Ovary (tissue), 1 donor: ENCODE data around the gene C14orf93.

Experiments
- EP300 ChIP-seq: sonication (generic); formaldehyde crosslinking; IDR thresholded peaks from one replicate; pipeline ENCODE4 v1.6.1; 2017; ENCODE audit warnings: antibody characterized with exemption
- POLR2A ChIP-seq: fragments of 450-650 bp; IDR thresholded peaks from one replicate; pipeline ENCODE4 v1.6.1; 2017; ENCODE audit warnings: antibody characterized with exemption, mild to moderate bottlenecking, moderate library complexity

DNA sequence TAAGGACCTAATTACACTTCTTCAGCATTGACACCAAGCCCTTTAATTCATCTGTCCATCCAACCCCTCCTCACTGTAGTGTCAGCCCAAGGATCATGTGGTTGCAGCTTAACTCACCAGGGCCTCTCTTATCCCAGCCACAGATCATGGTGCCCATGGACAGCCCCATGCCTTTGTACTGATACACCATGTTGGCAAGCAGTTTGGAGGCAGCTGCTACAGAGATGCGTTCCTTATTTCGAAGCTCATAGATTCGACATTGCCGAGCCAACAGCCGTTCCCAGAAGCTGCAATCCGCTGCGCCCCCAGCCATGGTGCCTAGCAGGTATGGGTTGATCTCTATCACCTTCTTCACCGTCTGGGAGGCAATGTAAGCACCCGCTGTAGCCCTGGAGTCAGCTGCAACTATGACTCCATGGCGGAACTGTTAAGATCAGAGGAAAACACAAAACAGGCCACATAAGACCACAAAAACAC, 23.3 kb upstream of the C14orf93 start:
- TF ChIP-seq EP300 (no peak), POLR2A (no peak)
